ENCODE results near the gene HOXA4. TPM values are rescaled to one million over a fixed set of nuclear protein-coding genes. Genes with fewer than 3 reads are reported as not detected.

HOXA4 gene
- total RNA-seq, 1 donor from 2014 or later: 0.30 TPM

DNA sequence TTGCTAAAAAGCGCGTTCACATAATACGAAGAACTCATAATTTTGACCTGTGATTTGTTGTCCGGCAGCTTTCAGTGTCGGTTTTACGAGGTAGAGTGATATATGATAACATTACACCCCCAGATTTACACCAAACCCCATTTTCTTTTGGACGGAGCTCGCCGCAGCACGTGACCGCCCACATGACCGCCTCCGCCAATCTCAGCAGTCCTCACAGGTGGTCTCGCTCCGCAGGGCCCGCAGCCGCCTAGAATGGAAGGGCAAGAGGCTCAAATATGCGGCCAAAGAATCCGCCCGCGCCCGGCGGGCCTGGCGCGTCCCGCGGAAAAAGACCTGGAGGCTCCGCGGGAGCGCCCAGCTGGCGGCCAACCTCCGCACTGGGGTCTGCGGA, 25.9 kb upstream of the HOXA4 start, which contains the start of gene HOXA7:
Gene HOXA7, minus strand, starts transcription at position 168 of the 391 bp plus-strand sequence. Its CDS starts 130 bp downstream, at position 38.
- no peak within 1 kb of the TSS for H3K27ac Mint-ChIP-seq (ENCODE audit: unreplicated experiment)
- peaks cover 79% of the 10 kb centered on the region for H3K27me3 Mint-ChIP-seq (ENCODE audit: low read depth)
- H3K4me3 Mint-ChIP-seq (ENCODE audit: unreplicated experiment): no peak within 1 kb of the TSS
- TF ChIP-seq, protein P1, sequence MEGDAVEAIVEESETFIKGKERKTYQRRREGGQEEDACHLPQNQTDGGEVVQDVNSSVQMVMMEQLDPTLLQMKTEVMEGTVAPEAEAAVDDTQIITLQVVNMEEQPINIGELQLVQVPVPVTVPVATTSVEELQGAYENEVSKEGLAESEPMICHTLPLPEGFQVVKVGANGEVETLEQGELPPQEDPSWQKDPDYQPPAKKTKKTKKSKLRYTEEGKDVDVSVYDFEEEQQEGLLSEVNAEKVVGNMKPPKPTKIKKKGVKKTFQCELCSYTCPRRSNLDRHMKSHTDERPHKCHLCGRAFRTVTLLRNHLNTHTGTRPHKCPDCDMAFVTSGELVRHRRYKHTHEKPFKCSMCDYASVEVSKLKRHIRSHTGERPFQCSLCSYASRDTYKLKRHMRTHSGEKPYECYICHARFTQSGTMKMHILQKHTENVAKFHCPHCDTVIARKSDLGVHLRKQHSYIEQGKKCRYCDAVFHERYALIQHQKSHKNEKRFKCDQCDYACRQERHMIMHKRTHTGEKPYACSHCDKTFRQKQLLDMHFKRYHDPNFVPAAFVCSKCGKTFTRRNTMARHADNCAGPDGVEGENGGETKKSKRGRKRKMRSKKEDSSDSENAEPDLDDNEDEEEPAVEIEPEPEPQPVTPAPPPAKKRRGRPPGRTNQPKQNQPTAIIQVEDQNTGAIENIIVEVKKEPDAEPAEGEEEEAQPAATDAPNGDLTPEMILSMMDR (IDR thresholded peaks at IDR 0.05): no peak
- DNase-seq (ENCODE audit: low spot score): no peak
- peaks cover 16% of the 10 kb centered on the region for H3K4me1 Mint-ChIP-seq (ENCODE audit: low read depth)
- H3K9me3 Mint-ChIP-seq (ENCODE audit: low read depth): peaks cover 4% of the 10 kb centered on the region
- peaks cover 7% of the 10 kb centered on the region for H3K36me3 Mint-ChIP-seq (ENCODE audit: low read depth)

DNA sequence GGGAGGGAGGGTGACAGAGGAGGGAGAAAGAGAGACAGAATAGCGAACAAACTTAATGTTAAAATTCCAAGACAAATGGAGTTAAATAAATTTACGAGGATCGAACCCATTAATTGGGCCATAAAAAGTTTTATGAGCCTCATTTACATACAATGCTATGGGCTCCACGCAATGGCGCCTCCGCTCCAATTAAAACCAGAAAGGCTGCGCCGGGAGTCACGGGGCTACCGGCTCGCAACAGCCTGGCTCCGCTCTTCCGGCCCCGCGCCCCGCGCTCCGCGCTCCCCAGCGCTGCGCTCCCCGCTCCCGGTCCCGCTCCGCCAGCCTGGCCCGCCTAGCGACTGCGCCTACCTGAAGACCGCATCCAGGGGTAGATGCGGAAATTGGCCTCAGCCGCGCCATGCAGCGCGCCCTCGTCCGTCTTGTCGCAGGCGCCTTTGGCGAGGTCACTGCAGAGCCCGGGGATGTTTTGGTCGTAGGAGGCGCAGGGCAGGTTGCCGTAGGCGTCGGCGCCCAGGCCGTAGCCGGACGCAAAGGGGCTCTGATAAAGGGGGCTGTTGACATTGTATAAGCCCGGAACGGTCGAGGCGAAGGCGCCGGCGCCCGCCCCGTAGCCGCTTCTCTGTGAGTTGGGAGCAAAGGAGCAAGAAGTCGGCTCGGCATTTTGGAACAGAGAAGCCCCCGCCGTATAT, 25.4 kb upstream of the HOXA4 start:
- peaks cover 4% of the 10 kb centered on the region for H3K9me3 Mint-ChIP-seq (ENCODE audit: low read depth)
- no peak overlapping the region for H3K4me3 Mint-ChIP-seq (ENCODE audit: unreplicated experiment)
- DNase-seq (ENCODE audit: low spot score): no peak
- H3K4me1 Mint-ChIP-seq (ENCODE audit: low read depth): peaks cover 19% of the 10 kb centered on the region
- H3K27me3 Mint-ChIP-seq (ENCODE audit: low read depth): peaks cover 81% of the 10 kb centered on the region
- H3K27ac Mint-ChIP-seq (ENCODE audit: unreplicated experiment): no peak overlapping the region
- H3K36me3 Mint-ChIP-seq (ENCODE audit: low read depth): peaks cover 7% of the 10 kb centered on the region
- TF ChIP-seq, protein P1 (IDR thresholded peaks at IDR 0.05): no peak

DNA sequence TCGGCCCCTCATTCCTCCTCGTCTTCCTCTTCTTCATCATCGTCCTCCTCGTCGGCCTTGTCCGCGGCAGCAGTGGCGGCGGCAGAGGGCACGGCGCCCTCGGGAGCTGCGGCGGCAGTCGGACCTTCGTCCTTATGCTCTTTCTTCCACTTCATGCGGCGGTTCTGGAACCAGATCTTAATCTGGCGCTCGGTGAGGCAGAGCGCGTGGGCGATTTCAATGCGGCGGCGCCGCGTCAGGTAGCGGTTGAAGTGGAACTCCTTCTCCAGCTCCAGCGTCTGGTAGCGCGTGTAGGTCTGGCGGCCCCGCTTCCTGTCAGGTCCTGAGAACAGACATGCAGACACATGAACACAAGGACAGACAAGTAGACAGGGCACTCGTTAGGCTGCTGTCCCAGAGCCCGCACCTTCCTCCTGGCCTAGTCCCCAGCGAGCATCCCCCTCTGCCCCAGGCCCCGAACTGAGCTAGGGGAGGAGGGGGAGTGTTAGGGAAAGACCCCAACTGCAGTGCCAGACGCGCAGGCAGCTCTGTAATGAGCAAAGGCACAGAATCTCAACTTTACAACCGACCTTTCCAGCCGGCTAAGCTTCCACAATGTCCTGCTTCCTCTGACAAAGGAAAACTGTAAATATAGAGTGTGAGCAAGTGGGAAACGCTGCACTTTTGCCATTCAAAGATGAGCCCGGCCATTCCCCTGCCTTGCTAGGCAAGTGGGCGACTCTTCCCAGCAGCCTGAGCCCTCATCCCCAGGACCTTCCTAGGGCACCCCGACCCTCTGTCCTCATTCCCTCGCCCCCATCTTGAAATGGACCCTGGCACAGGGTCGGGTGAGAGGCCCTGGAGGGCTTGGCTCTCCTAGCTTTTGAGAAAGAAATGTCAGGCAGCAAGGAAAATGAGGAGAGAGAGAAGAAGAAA, 24.6 kb upstream of the HOXA4 start:
- DNase-seq (ENCODE audit: low spot score): peak; percentile 84
- H3K4me3 Mint-ChIP-seq (ENCODE audit: unreplicated experiment): peak overlapping the region; percentile 28

DNA sequence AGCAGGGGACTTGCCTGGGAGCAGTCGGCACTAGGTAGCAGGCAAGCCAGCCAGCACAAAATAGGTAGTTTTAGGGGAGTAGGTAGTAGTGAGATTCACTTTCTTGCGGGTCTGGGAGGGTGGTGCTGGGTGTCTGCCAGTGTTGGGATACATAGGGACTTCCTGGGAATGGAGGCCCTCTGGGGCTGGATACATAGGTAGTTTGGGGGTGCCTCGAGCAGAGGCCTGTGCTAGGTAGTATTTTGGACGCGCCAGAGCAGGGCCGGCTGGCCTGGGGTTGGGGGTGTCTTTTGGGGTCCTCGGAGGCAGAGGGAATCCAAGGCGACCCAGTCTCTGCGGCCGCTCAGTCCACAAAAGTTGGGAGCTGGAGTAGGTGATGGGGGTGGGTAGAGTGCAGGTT, 23.8 kb upstream of the HOXA4 start:
- peaks cover 4% of the 10 kb centered on the region for H3K9me3 Mint-ChIP-seq (ENCODE audit: low read depth)
- TF ChIP-seq, protein P1 (IDR thresholded peaks at IDR 0.05): no peak
- DNase-seq (ENCODE audit: low spot score): no peak
- H3K27ac Mint-ChIP-seq (ENCODE audit: unreplicated experiment): no peak overlapping the region
- peaks cover 7% of the 10 kb centered on the region for H3K36me3 Mint-ChIP-seq (ENCODE audit: low read depth)
- no peak overlapping the region for H3K4me3 Mint-ChIP-seq (ENCODE audit: unreplicated experiment)
- H3K4me1 Mint-ChIP-seq (ENCODE audit: low read depth): peaks cover 19% of the 10 kb centered on the region
- H3K27me3 Mint-ChIP-seq (ENCODE audit: low read depth): peaks cover 86% of the 10 kb centered on the region

More for the DNA sequence above, 24.6 kb upstream of the HOXA4 start:
- no peak overlapping the region for H3K27ac Mint-ChIP-seq (ENCODE audit: unreplicated experiment)
- H3K36me3 Mint-ChIP-seq (ENCODE audit: low read depth): peaks cover 7% of the 10 kb centered on the region
- TF ChIP-seq, protein P1 (IDR thresholded peaks at IDR 0.05): no peak
- H3K9me3 Mint-ChIP-seq (ENCODE audit: low read depth): peaks cover 4% of the 10 kb centered on the region
- H3K27me3 Mint-ChIP-seq (ENCODE audit: low read depth): peaks cover 83% of the 10 kb centered on the region
- H3K4me1 Mint-ChIP-seq (ENCODE audit: low read depth): peaks cover 19% of the 10 kb centered on the region

DNA sequence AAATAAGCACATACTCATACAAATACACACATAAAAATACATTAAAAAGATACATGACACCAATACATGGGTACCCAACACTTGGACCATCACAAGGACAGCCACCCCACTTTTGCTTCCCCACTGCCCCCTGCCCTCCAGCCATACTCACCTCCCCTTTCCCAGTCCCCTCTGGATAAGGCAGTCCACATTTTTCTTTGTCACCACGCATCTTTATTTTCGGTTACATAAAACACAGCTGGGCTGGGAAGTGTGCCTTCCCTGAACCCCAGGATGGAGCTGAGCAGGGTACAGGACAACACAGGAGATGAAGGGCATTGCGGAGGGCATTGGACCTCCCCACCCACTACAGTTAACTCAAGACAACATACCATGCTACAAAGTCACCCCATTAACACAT, 23.0 kb upstream of the HOXA4 start:
- DNase-seq (ENCODE audit: low spot score): no peak
- H3K27me3 Mint-ChIP-seq (ENCODE audit: low read depth): peaks cover 86% of the 10 kb centered on the region
- no peak overlapping the region for H3K27ac Mint-ChIP-seq (ENCODE audit: unreplicated experiment)
- TF ChIP-seq, protein P1 (IDR thresholded peaks at IDR 0.05): no peak
- H3K9me3 Mint-ChIP-seq (ENCODE audit: low read depth): peaks cover 2% of the 10 kb centered on the region
- no peak overlapping the region for H3K4me3 Mint-ChIP-seq (ENCODE audit: unreplicated experiment)
- peaks cover 5% of the 10 kb centered on the region for H3K36me3 Mint-ChIP-seq (ENCODE audit: low read depth)
- peaks cover 19% of the 10 kb centered on the region for H3K4me1 Mint-ChIP-seq (ENCODE audit: low read depth)

Data from chondrocyte (in vitro differentiated cells).